Activated CD8-positive, alpha-beta memory T cell treated with anti-CD3 and anti-CD28 coated beads for 24 hours (primary cell): ENCODE results near the gene SHFL.
A peak's percentile ranks its signal among the peaks of the same experiment; 100 is the strongest.

ENCODE experiments used
- DNase-seq: peaks from one replicate; pipeline ENCODE4 v3.0.0-alpha.2; 2020

Gene SHFL

DNA sequence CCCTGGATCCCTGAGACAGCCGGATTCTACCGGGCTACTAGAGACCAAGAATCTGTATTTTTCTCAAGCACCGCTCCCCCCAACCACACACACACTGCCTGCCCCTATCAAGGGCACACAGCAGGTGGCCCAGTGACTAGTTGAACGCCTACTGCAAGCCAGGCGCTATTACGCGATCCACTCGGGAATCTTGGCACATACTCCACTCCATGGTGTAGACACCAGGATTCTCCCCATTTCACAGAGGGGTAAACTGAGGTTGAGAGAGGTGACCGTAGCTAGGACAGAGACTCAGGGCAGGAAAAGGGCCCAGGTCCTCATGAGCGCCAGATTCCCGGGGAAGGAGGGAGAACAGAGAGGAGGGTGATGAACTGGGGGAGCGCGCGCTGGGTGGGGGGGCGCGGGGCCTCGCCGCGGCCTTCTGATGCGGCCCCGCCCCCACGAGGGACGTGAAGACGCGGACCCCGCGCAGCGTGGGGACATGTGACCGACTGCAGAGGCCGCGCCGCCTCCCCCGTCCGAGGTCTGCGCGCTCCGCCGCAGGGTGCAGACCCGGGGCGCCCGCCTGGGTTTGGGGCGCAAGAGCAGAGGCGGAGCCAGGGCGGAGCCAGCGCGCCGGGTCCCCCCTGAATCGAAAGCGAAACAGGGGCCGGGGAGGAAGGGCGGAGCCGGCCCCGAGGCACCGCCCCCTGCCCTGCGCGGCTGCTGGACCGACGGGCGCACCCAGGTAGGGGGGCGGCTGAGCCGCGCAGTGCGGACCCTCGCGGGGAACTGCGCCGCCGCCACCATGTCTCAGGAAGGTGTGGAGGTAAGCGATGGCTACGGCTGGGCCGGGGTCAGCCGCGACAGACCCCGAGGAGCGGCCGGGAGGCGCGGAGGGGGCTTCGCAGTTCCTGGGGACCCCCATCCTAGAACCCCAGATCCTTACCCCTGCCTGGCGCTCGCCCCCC lies at the start of gene SHFL:
Gene SHFL, plus strand, starts transcription at position 677 of the 950 bp plus-strand sequence. Its CDS starts 111 bp downstream, at position 788.
- DNase-seq = peak; percentile 92

DNA sequence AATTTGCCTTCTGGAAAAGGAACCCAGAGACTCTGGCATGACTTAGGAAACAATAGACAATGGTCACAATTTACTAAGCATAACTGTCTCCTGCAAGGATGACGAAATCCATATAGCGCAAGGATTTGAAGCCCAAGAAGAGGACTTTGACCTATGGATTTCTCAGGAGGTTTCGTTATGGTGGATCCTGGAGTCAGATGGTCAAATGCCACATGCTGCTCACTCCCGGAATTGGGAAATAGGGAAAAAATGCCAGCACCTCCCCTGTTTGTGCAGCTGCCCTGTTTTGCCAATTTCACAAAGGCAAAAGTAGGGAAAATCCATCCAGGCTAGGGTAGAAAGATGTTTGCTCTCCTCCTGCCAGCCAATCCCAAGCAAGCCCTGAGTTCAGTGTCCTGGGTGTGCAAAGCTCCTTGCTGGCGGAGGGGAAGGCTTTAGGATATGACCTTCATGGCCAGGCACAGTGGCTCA lies 49.5 kb upstream of the SHFL start:
- DNase-seq = no peak

DNA sequence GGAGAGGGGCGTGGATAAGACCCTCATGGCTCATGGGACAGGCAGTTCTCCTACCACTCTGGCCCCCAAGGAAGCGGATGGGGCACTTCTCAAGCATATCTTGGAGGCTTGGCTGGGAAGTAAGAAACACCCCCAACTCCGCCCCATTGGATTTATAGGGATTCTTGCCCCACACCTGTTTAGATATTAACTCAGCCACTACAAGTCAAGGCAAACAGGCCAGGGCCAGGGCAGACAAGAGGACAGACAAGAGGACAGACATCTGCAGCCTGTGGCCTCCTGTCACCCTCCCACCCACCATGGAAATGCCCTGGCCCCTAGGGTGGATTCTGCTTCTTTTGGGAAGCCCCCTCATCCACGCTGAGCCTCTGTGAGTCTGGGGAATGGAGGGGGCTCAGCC lies 48.8 kb upstream of the SHFL start:
- no peak for DNase-seq

DNA sequence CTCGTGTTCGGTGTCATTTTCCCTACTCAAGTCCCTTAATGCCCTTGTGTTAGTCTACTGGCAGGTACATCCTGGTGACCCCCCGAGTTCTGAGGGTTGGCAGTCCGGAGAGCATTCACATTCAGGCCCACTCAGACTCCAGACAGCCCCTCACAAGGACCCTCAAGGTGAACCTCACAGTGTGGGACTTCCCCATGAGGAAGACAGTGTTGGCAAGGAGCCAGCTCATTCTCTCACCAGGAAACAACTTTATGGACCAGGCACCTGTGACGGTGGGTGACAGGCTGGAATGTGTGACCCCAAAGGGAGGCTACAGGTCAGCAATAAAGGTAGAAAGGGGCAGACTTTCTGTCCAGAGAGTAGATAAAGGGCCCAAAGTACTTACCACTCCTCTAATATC lies 48.3 kb upstream of the SHFL start:
- no peak for DNase-seq

DNA sequence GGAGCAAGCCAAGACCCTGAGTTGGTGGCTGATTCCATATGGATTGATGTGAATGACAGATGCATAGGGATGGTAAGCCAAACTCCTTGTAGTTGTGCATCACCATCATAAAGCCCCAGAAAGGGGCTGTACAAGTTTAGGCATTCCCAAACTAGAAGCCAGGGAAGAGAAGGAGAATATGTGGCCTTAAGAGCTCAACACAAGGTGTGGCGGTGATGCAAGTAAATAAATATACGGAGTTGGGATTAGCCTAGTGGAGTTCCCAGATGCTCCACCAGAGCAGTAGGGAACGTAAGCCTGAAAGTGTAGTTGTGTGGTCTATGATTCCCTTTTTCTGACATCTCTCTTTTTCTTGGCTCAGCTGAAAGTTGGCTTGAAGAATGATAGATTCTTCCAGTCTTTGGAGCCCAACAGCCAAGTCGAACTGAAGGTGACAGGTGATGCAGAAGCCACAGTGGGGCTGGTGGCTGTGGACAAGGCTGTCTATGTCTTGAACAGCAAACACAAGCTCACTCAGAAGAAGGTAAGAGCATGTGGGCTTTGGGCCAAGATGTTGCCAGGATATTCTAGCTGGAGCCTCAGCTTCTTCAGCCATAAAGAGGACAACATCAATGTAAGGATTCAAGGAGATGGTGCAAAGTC lies 42.7 kb upstream of the SHFL start:
- no peak for DNase-seq

DNA sequence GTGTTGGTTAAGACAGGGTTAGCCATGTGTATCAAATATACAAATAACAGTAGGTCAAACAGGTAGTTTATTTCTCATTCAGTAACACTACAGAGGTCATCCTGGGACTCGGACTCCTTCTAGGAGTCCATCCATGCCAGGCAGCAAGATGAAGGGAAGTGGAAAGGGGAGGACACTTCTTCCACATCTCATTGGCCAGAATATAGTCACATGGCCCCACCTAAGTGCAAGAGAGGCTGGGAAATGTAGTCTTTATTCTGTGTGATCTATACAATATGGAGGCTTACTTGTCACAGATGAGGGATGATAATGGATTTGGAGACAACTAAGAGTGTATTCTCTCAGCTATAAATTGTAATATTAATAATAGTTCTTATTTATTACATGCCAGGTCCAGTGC lies 41.7 kb upstream of the SHFL start:
- no peak for DNase-seq

DNA sequence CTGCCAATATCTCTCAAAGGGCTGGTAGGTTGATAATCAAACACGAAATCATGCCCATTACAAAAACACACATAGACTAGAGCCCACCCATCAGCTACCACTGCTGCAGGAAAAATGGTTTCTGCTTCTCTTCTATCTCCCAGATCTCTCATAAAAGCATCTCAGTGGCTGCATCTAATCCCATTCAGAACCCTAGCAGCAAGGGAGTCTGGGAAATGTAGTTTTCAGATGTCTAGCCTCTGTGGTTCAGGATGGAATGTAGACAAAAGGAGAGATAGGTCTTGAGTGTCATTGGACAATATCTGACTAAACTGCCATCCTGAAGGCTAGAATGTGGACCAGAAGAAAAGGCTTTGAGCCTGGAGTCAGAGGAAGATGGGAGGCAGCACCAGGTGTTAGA lies 40.7 kb upstream of the SHFL start:
- no peak for DNase-seq

DNA sequence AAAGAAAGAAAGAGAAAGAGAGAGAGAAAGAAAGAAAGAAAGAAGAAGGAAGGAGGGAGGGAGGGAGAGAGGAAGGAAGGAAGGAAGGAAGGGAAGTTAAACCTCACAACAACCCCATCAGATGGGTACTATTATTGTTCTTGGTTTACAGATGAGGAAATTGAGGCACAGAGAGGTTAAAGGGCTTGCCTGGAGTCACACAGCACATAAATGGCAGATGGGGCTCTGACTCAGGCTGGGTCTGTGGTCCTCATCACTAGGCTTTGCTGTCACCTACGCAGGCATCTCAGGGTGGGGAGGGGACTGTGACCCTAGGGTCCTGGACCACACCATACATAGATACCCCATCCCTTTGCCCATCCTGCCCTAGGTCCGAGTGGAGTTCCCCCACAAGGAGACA lies 36.5 kb upstream of the SHFL start:
- DNase-seq = no peak

DNA sequence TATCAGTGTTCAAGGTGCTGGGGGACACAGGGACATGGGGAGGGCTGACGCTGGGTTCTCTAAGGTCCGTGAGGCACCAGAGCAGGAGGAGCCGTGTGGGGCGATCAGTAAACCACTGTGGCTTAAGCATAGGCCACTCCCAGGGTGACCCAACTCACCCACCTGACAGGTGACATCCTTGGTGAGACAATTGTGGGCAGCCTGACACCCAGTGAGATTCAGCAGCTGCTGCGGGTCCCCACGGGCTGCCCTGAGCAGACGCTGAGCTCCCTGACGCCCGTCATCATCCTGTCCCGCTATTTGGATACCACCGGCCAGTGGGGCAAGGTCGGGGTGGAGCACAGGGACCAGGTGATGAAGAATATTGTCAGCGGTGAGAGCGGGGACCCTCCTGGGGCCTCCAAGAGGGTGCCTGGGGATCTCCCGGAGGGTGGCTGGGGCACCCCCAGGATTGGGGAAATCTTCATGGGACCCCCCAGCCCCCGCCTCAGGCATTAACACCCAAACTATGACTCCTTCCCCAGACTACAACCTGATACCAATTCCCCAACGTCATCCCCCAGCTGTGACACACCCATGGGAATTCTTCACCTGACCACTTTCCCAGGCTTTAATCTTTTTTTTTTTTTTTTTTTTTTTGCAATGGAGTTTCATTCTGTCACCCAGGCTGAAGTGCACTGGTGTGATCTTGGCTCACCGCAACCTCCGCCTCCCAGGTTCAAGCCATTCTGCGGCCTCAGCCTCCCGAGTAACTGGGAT lies 33.3 kb upstream of the SHFL start:
- no peak for DNase-seq

DNA sequence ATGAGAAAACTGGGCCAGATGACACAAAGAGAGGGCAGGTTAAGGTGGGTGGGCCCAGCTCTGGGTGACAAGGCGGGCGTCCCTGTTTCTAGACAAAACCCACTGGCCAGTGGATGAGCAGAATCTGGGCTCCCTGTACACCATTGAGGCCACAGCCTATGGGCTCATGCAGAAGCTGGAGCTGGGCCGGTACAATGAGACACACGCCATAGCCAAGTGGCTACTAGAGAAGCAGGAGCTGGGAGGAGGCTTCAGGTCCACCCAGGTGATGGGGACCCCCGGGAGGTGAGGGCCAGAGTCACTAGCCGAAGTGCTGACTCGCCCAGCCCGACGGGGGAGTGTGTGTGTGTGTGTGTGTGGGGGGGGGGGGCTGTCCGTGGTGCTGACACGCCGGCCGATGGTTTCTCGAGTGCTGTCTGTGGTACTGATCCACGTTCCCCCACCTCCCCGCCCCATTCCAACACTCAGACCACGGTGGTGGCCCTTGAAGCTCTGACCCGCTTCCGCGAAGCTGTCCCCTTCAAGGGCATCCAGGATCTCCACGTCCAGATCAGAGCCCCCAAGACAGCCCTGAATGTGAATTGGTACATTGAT lies 24.3 kb upstream of the SHFL start:
- DNase-seq = no peak

DNA sequence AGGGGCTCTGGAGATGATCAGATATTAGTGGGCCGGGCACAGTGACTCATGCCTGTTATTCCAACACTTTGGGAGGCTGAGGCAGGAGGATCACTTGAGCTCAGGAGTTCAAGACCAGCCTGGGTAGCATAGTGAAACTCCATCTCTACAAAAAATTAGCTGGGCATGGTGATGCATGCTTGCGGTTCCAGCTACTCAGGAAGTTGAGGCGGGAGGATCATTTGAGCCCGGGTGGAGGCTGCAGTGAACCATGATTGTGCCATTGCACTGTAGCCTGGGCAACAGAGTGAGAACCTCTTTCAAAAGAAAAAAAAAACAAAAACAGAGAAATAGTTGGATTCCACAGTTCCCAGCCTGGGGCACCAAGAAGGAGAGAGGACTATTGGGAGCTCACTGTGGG lies 17.9 kb upstream of the SHFL start:
- no peak for DNase-seq

DNA sequence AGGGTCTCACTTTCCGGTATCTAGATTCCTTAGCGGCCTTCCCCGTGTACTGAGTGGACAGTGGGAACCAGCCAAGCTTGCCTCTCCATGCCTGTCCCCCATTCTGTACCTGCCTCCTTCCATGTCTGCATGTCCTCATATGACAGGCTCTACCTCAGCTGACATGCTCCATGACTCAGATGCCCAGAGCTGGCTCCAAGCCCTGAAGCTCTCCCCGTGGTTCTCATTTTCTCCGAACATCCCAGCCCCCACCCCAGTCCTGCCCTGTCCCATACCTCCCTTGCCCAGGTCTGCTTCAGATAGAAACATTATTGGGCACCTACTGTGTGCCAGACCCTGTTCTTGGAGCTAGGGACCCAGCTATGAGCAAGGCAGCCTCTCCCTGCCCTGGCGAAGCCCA lies 17.1 kb upstream of the SHFL start:
- no peak for DNase-seq

DNA sequence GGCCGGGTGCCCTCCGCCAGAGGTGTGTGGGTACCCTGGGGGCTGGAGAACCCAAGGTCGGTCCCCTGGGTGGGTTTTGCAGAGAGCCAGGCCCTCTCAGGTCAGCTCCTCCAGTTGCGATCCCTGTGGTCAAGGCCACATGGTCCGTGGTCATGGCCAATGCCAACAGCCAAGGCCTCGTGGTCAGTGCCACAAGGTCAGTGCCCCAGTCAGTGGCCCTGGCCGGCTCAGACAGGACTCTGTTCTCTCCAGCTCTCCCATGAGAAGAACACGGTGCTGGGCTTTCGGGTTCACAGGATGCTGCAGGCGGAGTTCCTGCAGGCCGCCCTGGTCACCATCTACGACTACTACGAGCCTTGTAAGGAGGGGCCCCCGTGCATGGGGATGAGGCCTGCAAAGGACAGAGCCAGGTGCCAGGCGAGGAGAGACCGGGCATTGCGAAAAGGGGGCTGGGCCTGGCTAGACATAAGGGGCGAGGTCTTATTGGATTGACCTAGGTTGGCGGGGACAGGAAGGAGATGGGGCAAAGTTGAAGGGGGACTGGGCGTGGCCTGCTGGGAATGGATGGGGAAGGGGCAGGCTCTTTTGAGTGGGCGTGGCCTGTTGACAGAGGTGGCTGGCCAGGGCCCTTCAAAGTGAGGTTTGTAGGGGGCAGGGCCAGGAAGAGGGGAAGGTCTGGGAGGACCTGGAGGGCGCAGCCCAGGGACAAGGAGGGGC lies 15.2 kb upstream of the SHFL start:
- no peak for DNase-seq

DNA sequence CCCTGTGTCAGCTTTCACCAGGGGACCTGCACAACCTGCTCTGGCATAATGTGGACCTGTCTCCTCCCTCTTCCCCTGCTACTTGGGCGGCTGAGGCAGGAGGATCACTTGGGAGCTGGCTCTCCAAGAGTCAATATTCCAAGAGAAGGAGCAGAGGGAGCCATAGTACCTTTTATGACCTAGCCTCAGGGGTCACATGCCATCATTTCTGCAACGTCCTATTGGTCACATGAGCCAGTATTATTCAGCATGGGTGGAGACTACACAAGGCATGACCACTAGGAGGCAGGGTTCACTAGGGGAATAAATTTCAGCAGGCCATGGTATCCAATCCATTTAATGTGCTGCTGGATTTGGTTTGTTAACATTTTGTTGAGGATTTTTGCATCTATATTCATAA lies 12.0 kb upstream of the SHFL start:
- DNase-seq = no peak

DNA sequence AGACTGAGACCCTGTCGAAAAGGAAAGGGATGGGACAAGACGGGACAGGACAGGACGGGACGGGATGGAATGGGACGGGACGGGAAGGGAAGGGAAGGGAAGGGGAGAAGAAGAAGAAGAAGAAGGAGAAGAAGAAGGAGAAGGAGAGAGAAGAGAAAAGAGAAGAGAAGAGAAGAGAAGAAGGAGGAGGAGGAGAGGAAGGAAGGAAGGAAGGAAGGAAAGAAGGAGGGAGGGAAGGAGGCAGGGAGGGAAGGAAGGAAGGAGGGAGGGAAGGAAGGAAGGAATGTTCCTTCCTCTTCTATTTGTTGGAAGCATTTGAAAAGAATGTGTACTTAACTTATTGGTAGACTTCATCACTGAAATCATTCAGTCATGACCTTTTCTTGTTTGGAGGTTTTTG lies 9.6 kb upstream of the SHFL start:
- DNase-seq = no peak

DNA sequence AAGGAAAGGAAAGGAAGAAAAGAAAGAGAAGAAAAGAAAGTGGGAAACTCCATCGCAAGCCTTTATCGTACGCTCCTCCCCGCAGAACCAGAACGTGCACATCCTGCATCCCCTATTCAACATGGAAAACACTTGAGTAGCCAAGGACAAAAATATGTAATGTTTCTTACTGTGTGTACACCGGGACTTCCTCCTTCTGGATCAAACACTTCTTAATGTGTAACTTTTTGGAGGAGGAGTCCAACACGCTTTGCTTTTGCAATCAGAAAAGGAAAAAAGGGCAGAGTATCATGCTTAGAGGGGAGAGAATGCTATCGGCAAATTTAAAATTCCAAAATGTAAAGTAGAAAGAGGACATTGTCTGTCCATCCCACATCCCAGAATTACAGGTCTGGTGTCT lies 7.8 kb upstream of the SHFL start:
- no peak for DNase-seq

DNA sequence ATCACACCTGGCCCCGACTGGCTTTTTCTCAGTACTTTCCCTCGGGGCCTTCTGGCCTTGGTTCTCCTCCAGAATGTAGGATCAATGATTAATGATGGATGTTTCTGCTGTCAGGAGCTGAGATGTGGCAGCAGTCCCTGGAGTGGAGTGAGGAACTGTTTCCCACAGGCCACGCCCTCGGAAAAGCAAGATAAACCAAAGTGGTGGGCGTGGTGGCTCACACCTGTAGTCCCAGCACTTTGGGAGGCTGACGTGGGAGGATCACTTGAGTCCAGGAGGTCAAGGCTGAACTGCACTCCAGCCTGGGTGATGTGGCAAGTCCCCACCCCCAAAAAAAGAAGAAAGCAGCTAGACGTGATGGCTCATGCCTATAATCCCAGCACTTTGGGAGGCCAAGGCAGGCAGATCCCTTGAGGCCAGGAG lies 7.1 kb upstream of the SHFL start:
- no peak for DNase-seq

DNA sequence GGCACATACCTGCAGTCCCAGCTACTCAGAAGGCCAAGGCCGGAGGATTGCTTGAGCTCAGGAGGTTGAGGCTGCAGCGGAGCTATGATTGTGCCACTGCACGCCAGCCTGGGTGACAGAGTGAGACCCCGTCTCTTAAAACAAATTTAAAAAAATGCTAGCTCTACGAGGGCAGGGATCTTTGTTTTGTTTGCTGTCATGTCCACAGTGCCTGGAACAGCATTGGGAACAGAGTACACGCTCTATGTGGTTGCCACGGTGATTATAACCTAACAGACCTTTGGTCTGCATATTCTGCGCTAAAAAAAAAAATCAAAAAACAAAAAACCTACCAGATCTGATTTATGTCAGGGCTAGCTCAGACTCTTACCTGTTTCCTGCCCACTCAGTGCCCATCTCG lies 2.2 kb upstream of the SHFL start:
- DNase-seq = no peak

DNA sequence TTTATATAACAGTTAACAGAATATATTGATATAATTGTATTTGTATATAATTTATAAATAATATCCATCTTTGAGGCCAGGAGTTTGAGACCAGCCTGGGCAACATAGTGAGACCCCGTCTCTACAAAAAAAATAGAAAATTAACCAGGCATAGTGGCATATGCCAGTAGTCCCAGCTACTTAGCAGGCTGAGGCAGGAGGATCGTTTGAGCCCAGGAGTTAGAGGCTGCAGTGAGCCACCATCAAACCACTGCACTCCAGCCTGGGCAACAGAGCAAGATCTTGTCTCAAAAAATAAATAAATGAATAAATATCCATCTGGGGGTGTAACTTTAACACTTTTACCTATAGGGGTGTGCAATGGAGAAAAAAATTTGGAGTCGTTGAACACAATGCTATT lies 1.3 kb upstream of the SHFL start:
- DNase-seq = no peak

DNA sequence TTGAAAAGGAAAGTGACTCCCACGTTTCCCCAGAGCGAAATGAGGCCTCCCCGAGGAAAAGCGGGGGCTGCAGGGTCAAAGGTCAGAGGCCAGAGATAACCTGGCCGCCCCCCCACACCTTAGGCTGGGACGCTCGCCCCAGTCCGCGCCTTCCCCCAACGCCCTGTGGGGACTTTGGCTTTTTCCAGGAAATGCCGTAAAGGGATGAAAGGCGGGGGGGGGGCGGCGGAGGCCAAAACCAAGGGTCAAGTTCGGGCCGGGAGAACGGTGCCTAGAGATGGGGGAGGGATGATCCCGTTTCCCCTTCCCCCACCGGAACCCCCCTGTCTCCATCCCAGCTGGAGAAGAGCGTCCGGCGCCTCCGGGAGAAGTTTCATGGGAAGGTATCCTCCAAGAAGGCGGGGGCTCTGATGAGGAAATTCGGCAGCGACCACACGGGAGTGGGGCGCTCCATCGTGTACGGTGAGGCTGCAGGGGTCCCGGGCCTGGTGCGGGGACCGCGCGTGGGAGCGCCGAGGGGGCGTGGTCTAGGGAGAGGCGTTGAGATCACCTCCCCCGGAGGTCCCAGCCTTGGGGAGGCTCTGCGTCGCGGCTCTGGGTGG lies 575 bp downstream of the SHFL start:
- peak; percentile 73 for DNase-seq

DNA sequence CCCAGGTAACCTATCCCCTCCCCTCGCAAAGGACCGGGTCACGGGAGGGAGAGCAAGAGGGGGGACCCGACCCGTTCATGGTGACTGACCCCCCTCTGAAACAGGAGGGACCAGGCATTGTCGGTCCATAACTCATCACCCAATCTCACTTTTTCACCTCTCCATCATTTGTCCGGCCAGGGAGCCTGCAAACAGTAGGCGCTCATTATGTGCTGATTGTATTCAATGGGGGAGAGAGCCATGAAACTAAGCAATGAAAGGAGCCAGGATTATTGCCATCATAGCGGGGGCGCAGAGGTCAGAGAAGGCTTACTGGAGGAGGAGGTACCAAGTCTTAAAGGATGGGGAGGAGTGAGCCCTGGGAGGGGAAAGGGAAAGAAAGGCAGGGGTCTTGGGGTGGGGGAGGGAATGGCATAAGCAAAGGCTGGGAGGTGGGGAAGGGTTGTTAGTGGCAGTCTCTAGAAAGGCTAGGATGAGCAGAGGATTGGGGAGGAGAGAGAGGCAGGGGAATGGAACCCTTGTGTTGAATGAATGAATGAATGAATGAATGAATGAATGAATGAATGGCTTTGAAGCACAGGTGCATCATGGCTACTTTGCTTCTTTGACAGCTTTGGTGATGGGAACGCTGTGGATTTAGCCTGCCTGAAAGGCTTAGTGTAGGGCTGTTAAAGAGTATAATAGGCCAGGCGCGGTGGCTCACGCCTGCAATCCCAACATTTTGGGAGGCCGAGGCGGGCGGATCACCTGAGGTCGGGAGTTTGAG lies 1.4 kb downstream of the SHFL start:
- DNase-seq = no peak
